Jurkat, Clone E6-1 (cell line): ENCODE measurements around the gene MYBBP1A.

Experiments used
- DNase-seq: peaks from one replicate; pipeline ENCODE4 v3.0.0-alpha.2; 2011; ENCODE audit warnings: low read depth, low spot score
- H3K4me3 ChIP-seq: 2 replicates; pipeline ENCODE4 v1.5.1; 2011; ENCODE audit warnings: mild to moderate bottlenecking, low read length, control low read depth, moderate library complexity

MYBBP1A gene

DNA sequence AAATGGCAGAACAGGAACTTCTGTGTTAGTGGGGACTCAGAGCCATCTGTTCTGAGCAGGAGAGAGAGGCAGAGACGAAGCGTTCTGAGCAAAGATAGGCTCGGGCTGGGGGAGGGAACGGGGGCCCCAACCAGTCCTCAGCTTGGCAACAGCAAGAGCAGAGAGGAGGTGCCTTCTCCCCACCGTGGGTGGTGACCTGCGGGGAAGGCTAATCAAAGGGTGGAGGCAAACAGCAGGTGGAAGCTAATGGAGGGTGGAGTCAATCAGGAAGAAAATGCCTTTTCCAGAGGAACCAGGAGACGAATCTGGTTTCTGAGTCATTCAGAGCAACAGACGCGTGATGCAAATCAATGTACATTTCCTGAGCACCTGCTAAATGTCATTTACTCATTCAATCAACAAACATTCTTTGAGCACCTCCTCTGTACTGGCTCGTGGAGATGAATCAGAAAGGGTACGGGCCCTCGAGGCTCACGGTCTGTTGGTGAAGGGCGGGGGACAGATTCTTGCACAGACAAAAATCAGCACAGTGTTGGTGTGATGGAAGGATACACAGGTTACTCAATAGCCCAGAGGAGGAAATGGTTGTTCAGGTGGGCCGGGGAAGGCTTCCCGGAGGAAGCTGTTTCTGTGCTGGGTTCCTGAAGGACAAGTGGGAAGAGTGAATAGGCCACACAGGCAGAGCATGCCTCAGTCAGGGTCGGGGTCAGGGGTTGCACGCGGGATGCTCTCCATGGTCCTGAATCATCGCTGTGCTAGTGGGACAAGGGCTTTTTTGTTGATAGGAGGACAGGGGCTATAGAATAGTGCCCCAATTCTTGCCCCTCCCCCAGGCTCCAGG is 62.2 kb downstream of the MYBBP1A start:
- DNase-seq = peak; percentile 39
- H3K4me3 ChIP-seq = no peak overlapping the region

DNA sequence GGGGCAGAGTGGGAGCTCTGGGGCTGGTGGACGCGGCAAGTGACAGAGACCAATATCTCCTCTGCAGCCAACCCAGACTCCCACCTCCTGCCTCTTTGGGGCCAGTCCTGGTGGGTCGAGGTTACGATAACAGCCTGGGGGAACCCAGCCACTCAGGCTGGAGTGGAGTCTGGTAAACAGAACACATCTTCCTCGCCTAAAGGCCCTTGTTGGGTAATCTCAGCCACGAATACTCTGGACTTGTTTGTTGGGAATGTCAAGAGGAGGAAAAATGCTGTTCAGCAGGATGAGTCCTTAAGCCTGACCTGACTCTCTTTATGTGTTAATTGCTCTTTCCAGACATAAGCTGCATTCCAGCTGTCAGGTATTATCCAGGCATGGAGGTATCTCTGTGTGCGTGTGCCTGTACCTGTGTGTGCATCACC is 64.5 kb downstream of the MYBBP1A start:
- no peak for DNase-seq
- H3K4me3 ChIP-seq = no peak overlapping the region

DNA sequence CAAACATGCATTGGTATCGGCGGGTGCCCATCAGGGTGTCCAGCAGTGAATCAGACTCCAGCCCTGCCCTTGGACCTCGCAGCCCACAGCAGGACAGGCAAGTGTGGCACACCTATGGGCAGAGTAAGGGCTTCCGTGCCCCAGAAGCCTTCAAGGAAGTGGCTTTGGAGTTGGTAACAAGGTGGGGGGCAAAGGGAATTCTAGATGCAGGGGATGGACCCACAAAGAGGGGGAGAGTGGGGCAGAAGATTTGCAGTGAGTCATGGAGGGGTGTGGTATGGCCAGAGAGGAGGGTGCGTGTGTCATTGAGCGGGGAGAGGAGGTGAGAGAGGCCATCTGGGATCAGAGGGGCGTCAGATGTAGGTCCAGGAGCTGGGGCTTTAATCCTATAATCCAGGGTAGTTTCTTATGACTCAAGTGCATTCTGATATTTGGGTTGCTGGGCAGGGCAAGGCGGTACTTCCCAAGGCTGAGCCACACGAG is 65.0 kb downstream of the MYBBP1A start:
- no peak for DNase-seq
- no peak overlapping the region for H3K4me3 ChIP-seq

DNA sequence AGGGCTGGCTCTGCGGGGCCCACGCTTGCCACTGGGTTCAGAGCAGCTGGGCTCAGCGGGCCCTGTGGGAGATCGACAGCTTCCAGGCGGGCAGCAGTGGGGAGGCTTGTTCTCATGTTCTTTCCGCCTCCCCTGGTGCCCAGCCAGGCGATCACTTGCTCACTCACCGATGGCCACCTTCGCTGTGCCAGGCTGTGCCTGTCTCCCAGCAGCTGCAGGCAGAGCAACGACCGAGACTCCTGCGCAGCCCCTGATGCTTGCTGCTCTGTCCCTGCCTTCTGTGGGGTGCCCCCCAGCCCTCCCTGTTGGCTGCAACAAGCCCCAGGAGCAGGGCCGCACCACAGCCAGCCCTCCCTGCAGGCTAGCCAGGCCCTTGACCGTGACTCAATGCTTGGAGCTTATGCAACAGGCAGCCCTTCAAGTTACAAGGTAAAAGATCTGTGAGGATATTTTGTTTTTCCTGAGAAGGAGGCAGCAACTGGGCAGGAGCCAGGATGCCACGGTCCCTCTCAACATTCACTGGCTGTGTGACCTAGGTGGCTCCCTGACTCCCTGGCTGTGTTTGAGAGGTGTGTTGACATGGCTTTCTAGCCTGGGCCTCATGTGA is 66.1 kb downstream of the MYBBP1A start:
- H3K4me3 ChIP-seq = no peak overlapping the region
- DNase-seq = no peak
